Activated CD8-positive, alpha-beta memory T cell treated with anti-CD3 and anti-CD28 coated beads for 48 hours (primary cell): ENCODE data around the gene GJB5.

Source experiments
- DNase-seq, 3 experiments: peaks; one replicate each; pipeline ENCODE4 v3.0.0-alpha.2; 2020; ENCODE audit warnings: low read depth in 2 of 3, low spot score in 2 of 3

Gene GJB5

GRCh38 chr1:34774957-34775356 lies 20.1 kb downstream of the GJB5 start:
- no peak for DNase-seq

GRCh38 chr1:34776911-34777310 lies 22.1 kb downstream of the GJB5 start:
- no peak for DNase-seq

GRCh38 chr1:34777519-34778321 lies 22.9 kb downstream of the GJB5 start:
- no peak for DNase-seq

GRCh38 chr1:34778381-34778780 lies 23.5 kb downstream of the GJB5 start:
- no peak for DNase-seq

- no peak for DNase-seq
Measured at GRCh38 chr1:34779005-34779404, 24.2 kb downstream of the GJB5 start.

GRCh38 chr1:34779526-34779925 lies 24.7 kb downstream of the GJB5 start:
- DNase-seq = no peak

- DNase-seq = no peak
Measured at GRCh38 chr1:34779962-34780361, 25.1 kb downstream of the GJB5 start.

GRCh38 chr1:34780528-34780927 lies 25.7 kb downstream of the GJB5 start:
- DNase-seq = no peak

GRCh38 chr1:34781071-34781843 lies 26.4 kb downstream of the GJB5 start, which contains the start of gene GJB3:
Gene GJB3, plus strand, starts transcription at chr1:34781214. Its CDS starts 3,549 bp downstream, at chr1:34784763.
- no peak for DNase-seq

- no peak for DNase-seq
Measured at GRCh38 chr1:34781844-34782391, 27.1 kb downstream of the GJB5 start.

GRCh38 chr1:34784751-34785221 lies 29.9 kb downstream of the GJB5 start:
- no peak for DNase-seq

- DNase-seq = no peak
Measured at GRCh38 chr1:34785231-34785874, 30.5 kb downstream of the GJB5 start.

GRCh38 chr1:34785875-34786470 lies 31.1 kb downstream of the GJB5 start:
- DNase-seq = no peak

GRCh38 chr1:34786521-34787325 lies 31.9 kb downstream of the GJB5 start:
- peak in 2 of 3 experiments; percentile 19 to 42 for DNase-seq

GRCh38 chr1:34787461-34788420 lies 32.9 kb downstream of the GJB5 start:
- DNase-seq = no peak

- no peak for DNase-seq
Measured at GRCh38 chr1:34790985-34791384, 36.1 kb downstream of the GJB5 start.

GRCh38 chr1:34792424-34792823 lies 37.6 kb downstream of the GJB5 start:
- no peak for DNase-seq

- no peak for DNase-seq
Measured at GRCh38 chr1:34792868-34793727, 38.3 kb downstream of the GJB5 start, which contains the start of gene GJA4. Gene GJA4, plus strand, starts transcription at chr1:34792999. Its CDS starts 1,215 bp downstream, at chr1:34794214.
